ACHN (cell line): ENCODE results near the gene CDH7.

Experiments
- DNase-seq: peaks from one replicate; pipeline ENCODE4 v3.0.0-alpha.2; 2015
- in situ Hi-C: cut with HindIII; loops from 2 replicates; pipeline ENCODE4 v1.10.0; 2017; ENCODE audit warnings: low sequenced_read_pairs, low pct_ligation_motif_present, low pct_unique_long_range_greater_than_20kb

Gene CDH7

DNA sequence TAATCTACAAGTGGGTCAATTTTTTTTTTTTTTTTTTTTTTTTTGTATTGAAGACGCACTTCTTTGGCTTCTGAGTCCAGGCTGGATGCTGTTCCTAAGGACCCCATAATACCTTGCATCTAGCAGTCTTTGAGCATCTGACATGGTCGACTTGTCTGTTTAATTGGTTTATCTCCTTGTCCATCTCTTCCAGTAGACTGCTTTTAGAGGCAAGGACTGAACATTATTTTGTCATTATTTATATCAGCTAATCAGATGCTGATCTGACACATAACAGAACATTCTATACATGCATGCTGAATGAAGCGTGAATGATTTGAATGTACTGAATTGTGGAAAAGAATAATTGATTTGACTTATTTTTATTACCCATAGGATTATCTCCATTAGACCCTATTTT, 118.7 kb downstream of the CDH7 start:
- in situ Hi-C loops: no loop called here
- no peak for DNase-seq

DNA sequence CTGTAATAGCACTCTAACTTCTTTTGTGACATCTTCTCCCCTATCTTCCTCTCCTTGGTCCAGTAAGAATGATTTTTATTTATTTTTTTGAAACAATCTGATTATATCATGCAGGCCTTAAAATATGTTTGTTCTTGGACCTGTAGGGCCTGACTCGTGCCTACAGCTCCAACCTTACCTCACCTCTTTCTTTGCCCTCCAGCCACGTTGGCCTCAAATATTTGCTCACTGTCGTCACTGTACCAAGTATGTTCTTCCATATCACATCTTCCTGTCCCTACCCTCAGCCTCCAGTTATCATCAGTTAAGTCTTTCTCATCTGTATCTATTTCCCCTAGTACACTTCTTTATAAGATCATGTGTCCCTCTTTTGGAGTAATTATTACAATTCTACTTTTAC, 125.5 kb downstream of the CDH7 start:
- DNase-seq: no peak
- in situ Hi-C loops: no loop called here

DNA sequence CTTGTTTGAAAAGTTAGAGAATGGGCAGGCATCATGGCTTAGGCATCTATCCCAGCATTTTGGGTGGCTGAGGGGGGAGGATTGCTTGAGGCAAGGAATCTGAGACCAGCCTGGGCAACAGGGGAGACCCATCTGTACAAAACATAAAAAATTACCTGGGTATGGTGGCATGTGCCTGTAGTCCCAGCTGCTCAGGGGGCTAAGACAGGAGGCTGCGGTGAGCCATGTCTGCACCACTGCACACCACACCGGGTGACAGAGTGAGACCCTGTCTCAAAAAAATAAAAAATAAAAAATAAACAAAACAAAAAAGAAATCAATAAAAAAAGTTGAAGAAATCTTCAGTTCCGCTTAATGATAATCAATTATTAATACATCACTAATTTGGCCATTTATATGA, 146.5 kb downstream of the CDH7 start:
- in situ Hi-C loops: no loop called here
- DNase-seq: no peak

DNA sequence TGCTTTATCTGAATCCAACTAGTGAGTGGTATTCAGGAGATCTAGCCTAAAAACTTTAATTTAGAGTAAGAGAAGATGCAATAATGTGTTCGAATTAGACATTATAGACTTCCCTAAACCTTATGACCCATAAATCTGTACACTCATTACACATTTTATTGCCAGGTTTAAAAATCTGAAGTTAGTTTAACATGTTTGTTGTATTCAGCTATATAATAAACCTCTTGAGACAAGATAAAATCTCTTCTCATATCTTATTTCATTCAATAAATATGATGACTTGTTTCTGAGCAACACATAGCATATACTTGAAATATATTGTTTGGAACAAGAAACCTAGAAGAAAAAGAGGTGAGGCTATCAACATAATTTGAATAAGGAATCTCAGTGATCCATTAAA, 150.7 kb downstream of the CDH7 start:
- no peak for DNase-seq
- in situ Hi-C loops: no loop called here

DNA sequence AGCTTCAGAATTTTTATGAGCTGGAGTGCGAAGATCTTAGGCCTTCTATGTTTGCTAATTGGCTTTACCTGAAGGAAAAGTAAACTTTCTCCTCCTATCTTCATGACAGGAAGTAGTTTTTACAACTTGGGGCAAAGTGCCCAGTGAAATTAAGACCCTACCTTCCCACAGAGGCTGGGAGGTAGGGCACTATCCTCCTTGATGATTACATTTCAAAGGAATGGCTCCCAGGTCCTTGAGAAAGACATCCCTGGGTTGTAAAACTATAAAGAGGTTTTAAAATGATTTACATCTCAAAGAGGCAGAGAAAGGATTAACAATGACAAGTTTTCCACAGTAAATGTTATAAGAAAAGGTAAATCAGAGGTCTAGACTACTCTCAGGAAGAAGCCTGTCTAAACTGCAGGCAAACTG, 155.8 kb downstream of the CDH7 start:
- in situ Hi-C loops: no loop called here
- no peak for DNase-seq

DNA sequence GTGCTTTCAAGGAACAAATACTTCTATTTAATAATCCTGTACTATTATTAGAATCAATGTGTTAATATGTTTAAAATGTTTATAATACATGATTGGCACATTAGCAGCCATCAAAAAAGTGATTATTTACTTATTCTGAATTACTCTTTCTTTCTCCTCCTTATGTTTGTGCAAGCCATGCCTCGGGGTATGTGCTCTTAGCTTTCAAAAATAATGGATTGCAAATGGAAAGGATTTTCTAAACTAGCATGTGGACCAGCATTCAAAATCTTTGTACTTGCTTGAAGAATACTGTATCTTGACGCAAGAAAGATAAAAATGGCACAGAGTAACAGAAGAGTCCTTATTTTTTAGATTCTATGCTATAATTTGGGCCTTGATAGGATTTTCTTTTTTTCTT, 156.5 kb downstream of the CDH7 start:
- in situ Hi-C loops: no loop called here
- DNase-seq: no peak

DNA sequence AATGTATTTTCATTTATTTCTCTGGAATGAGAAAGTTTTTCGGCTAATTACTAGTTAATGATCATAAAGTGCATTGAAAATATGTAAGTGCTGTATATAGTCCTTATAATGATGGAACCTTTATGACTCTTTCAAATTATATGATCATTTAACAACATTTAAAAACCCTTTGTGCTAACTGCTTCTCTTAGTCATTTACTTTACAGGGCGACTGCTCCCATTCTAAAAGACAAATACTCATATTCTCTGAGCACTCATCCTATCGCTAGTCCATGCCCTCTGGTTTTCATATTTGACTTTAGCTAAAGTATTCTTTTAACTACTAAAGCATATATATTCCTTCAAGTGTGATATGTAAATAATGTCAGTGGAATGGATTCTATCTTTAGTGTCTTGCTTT, 168.2 kb downstream of the CDH7 start:
- in situ Hi-C loops: no loop called here
- no peak for DNase-seq

DNA sequence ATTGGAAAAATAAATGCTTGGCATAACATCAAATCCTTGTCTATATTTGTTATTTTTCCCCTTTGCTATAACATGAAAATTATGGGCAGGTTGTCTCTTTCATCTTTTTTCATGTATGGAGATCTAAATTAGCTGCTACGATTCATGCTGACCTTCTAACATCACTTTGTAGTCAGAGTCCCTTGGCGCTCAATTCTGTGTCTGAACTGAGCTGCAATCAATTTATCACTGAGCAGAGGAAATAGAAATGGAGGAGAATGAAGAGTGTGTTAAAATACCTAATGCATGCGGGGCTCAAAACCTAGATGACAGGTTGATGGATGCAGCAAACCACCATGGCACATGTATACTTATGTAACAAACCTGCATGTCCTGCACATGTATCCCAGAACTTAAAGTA, 168.9 kb downstream of the CDH7 start:
- in situ Hi-C loops: no loop called here
- DNase-seq: no peak

DNA sequence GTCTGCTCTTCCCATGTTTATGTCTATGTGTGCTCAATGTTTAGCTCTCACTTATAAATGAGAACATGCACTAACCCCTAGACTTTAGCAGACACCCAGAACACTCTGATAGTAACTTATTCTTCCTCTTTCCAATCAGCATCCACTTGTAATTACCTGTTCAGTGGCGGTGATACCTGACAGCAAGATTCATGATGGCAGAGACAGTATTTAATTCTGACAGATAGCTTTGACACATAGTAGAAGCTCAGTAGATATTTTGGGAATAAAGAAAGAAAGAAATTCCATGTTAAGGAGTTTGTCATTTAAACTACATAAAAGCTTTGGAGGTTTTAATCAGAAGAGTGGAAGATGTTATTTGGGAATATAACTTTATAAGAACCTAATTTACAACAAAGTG, 171.3 kb downstream of the CDH7 start:
- in situ Hi-C loops: no loop called here
- DNase-seq: no peak

DNA sequence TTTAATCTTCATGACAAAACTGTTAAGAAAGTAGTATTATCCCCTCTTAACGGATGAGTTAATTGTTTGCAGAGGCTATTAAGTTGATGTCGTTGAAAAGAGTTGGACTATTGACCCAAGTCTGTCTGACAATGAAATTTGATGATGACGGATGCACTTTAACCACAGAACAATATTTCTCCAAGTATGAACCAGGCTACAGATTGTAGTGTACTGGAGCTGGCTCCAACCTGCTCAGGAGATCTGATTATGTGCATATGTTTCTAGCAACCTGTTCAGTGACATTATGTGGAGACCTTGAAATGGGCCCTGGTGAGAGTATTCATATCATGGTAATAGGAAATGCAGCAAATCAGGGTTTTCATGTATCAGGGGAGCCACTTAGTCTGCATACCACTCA, 174.1 kb downstream of the CDH7 start:
- DNase-seq: no peak
- in situ Hi-C loops: no loop called here

DNA sequence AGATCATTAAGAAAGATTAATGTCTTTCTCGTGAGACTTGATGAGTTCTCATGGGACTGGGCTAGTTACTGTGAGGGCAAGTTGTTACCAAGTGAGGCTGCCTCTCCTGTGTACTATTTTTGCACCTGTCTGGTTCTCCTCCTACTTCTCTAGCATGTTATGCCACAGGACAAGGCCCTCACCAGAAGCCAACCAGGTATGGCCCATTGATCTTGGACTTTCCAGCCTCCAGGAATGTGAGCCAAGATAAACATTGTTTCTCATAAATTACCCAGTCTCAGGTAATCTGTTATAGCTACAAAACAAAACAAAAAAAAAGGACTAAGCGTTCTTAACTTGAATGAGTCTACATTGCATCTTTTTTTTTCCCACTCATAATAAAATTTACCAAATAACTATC, 184.1 kb downstream of the CDH7 start:
- in situ Hi-C loops: no loop called here
- DNase-seq: no peak

DNA sequence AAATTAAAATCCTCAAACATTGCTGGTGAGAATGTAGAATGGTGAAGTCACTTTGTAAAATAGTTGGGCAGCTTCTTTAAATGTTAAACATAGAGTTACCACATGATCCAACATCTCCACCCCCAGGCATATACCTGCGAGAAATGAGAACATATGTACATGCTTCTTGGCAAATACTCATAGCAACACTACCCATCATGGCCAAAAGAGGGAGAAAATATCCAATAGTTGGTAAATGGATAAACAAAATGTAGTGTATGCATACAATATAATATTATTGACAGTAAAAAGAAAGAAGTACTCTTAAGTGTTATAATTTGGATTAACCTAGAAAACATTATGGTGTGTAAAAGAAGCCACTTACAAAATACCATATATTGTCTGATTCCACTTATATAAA, 185.9 kb downstream of the CDH7 start:
- no peak for DNase-seq
- in situ Hi-C loops: no loop called here

DNA sequence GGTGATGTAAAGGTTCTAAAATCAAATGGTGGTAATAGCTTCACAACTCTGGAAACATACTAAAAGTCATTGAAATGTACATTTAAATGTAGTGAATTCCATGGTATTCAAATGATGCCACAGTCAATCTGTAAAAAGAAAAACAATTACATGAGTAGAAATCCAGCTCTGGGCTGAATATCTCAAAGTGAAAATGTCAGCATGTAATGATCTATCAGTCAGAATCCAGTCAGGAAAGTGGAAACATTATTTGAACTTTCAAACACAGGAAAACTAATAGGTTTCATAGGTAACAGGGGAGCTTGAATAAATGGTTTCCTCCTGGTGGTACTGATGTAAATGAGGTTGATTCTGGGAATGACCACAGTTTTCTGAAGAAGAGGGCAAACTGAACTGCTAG, 186.4 kb downstream of the CDH7 start:
- DNase-seq: no peak
- in situ Hi-C loops: no loop called here

DNA sequence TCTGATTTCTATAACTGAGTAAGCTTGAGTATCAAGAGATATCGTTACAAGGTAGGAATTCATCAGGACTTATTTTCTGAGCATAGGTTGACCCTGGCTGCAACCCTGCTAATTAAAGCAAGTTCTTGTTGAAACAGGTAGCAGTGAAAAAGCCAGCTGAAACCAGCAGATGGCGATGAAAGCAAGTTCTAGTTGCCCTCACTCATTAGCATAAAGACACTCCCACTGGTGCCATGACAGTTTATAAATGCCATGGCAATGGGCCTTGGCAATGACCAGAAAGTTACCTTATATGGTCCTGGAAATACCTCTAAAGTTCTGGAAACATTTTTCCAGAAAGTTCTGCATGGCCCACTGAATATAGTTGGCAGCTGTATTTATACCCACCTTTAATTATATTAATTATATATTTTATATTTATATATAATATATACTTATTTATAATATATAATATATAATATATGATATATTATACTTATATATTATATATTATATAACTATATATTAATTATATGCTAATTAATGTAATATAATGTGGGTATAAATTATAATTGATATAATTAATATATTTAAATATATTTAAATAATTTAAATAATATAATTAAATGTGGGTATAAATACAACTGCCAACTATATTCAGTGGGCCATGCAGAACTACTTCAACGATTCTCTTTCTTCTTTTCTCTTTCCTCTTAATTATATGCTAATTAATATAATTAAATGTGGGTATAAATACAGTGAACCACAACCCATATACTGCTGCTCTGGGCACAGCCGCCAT, 188.0 kb downstream of the CDH7 start:
- in situ Hi-C loops: no loop called here
- DNase-seq: peak; percentile 59
